SK-MEL-5 (cell line): ENCODE results near the gene CERS1. TPM values are rescaled to one million over a fixed set of nuclear protein-coding genes. Genes with fewer than 3 reads are reported as not detected.
A peak's percentile ranks its signal among the peaks of the same experiment; 100 is the strongest.
"Not testable (repeated sequence)": the region's sequence is repeated elsewhere in the genome, so short reads cannot be mapped to it uniquely, and the experiment has no call there.

Source experiments
- DNase-seq: peaks from one replicate; pipeline ENCODE4 v3.0.0-alpha.2; 2016; ENCODE audit warnings: low read depth, low spot score
- in situ Hi-C: cut with HindIII; loops from 2 replicates; pipeline ENCODE4 v1.10.0; 2016; ENCODE audit warnings: low sequenced_read_pairs, high pct_unique_total_duplicates, low pct_unique_long_range_greater_than_20kb
- total RNA-seq: library from RNA; depleted of rRNA; stranded (reverse); fragments of >200 nt; shearing (Covaris generic); gene quantifications from 2 replicates; pipeline ENCODE4 v1.2.3, GENCODE V29; 2014

CERS1 gene
- total RNA-seq, 1 experiment from 2014 or later: 12.0 TPM

DNA sequence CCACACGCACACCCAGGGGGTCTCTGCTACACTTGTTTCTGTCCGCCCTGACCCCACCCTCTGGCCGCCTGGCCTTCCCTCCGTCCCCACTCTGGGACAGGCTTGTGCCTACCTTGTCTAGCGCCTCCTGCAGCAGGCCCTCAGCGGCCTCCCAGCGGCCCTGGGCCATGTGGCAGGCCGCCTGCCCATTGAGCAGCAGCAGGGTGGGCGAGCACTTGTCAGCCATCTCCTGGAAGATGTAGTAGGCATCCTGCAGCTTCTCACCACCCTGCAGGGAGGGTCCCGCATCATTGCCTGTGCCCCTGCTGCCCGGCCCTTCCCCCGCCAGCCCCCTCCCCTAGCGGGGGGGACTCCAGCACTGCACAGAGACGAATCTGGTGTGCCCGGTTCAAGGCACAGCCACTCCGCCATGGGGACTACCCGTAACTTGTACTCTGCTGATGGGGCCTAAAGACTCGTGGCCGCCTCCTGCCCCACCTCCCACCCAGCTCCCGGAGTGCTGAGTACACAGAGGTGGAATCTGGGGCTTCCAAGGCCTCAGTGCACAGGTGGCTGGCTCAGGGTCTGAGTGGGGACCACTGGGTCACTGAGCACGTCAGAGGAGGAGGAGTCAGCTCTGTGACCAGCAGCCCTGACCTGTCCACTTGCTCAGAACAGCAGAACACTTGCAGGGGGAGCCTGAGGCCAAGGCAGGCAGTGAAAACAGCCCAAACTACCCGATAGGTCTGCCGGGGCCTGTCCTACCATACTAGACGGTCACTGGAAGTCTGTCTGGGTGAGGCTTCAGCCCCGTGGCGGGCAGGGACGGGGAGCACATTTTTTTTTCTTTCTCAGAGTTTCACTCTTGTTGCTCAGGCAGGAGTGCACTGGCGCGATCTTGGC, 7.4 kb upstream of the CERS1 start:
- DNase-seq: no peak
- in situ Hi-C loops: no loop called here

DNA sequence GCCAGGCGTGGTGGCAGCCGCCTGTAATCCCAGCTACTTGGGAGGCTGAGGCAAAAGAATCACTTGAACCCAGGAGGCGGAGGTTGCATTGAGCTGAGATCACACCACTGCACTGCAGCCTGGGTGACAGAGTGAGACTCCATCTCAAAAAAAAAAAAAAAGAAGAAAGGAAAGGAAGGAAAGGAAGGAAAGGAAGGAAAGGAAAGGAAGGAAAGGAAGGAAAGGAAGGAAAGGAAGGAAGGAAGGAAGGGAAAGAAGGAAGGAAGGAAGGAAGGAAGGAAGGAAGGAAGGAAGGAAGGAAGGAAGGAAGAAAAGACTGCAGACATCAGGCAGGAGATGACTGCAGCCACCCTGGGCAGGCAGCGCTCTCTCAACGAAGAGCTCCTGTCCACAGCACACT, 6.6 kb upstream of the CERS1 start:
- in situ Hi-C loops, DNase-seq: not testable (repeated sequence)

DNA sequence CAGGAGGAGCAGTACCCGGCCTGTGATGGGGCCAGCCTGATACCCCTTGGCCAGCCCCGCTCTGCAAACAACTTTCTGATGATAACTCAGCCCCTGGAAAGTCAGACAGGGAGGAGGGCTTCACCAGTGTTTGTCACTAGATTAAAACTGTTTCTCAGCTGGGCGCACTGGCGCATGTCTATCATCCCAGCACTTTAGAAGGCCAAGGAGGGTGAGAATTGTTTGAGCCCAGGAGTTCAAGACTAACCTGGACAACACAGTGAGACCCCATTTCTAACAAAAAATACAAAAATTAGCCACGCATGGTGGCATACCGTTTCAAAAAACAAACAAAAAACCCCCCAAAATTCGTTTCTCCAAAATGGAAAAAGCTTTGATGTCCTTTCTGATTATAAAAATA, 5.5 kb upstream of the CERS1 start:
- no peak for DNase-seq
- in situ Hi-C loops: no loop called here

DNA sequence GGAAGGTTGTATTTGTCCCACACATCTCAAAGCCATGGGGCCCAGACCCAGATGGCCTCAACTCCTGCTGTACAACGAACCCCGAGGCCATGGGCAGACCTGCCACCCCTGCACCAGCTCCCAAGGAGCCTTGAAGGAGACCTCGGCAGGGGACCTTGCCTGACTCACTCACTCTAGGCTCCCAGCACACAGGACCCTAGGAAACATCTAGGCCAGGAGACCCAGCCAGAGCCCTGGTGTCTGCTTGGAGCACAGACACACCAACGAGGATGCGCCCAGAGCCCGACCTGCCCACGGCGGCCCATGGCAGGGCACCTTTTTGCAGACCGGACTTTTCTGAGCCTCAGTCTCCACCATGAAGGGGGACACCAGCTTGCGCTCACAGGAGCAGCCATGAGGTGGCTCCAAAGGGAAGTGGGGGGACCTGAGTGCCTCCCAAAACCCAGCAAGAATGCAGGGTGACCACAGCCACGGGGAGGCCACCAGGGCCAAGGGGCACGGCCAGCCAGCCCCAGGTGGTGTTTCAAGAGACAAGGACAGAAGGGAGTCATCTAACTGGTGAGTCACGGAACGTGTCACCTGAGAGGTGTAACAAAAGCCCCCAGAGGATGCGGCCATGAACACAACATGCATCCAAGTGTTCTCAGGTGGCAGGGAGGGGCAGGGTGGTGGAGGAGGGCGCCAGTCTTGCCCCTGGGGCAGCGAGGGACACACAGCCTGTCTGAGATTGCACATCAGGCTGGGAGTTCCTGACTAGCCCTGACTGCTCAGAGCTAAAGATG, 4.9 kb upstream of the CERS1 start:
- in situ Hi-C loops: no loop called here
- no peak for DNase-seq

DNA sequence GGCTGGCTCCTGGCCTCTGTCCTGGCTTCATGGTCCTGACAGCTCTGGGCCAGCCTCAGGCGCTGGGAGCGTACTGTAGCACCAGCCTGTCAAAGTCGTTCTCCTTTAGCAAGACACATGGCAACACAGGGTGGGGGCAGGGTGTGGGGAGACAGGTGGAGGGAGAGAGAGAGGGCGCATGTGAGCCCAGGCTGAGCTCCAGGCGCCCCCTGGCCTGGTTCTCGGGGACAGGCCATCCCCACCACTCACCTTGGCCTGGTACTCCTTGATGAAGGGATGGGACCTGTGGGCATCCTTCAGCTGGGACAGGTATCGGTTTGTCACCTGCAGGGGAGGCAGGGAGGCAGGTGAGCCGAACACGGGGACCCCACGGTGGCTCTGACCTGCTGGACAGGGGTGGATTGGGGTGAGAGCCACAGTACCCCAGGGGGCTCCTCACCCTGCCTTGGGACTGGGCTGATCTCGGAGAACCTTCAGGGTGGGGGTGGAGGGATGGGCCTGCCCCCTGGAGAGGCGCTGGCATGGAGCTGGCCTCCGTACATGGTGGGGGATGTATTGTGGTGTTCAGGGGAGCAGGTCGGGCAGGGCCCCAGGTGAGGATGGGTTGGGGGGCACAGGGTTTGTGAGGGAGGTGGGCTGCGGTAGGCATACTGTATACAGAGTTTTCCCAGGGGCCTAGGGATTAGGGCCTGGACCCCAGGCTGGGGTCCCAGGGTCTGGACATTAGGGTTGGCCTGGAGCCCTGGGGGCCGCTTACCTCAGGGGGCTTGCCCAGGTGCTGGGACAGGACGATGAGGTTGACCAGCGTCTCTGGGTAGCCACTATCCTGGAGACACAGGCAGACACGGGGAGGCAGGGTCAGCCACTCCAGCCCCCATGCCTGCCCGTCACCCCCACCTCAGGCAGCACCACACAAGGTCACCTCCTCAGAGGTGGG, 3.9 kb upstream of the CERS1 start:
- in situ Hi-C loops: no loop called here
- DNase-seq: no peak

DNA sequence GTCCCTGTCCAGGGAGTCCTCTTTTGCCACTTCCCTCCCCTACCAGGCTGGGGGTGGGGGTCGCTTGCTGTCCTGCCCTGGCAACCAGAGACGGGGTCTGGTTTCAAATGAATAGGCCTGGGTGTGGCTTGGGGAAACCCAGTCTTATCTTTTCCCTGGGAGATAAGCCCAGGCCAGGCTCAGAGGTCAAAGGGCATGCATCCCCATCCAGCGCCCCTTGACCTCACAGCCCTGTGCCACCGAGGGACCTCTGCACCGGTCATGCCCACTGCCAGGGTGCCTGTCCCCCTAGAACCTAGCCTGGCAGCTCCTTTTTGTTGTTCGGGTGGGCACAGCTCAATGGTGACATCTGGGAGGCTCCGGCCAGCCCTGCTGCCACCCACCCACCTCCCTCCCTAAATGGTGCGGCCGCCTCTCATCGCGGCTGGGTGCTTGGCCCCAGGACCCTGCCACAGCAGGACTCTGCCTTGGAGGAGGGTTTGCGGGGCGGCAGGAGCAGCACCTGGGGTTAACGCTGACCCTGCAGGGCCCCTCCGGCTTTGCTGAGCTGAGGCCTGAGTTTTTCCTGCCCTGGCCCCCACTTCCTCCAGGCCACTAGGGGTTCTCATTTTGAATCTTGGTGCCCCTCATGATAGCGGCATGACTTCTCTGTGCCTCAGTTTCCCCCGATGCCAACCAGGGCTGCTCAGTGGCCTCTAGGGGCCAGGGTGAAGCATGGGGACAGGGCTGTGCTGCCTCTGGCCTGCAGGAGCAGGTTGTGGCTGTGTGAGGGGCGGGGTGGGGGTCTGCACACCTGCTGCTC, 2.9 kb upstream of the CERS1 start:
- DNase-seq: no peak

DNA sequence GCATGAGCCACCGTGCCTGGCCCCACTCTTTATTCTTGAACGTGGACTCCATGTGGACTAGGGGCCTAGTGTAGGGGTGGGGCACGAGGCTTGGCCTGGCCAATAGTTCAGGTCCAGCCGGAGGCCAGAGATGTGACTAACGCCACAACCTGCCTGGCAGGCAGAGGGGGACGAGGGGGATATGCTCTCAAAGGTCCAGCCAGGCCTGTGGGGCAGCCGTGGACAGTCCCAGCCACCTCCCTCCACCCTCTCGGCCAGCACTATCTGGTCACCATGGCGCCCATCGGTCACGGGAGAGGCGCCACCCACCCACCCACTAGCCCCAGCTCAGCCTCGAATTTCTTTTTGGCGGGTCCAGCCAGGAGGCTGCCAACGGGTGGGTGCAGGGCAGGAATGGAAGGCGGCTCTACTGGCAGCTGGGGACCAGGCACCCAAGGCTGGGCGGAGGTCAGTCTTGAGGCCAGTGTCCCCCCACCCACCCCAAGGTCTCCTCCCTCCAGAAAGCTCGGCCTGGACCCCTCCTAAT, 2.2 kb upstream of the CERS1 start:
- no peak for DNase-seq
- in situ Hi-C loops: no loop called here

More for the DNA sequence above, 2.9 kb upstream of the CERS1 start:
- in situ Hi-C loops: no loop called here

DNA sequence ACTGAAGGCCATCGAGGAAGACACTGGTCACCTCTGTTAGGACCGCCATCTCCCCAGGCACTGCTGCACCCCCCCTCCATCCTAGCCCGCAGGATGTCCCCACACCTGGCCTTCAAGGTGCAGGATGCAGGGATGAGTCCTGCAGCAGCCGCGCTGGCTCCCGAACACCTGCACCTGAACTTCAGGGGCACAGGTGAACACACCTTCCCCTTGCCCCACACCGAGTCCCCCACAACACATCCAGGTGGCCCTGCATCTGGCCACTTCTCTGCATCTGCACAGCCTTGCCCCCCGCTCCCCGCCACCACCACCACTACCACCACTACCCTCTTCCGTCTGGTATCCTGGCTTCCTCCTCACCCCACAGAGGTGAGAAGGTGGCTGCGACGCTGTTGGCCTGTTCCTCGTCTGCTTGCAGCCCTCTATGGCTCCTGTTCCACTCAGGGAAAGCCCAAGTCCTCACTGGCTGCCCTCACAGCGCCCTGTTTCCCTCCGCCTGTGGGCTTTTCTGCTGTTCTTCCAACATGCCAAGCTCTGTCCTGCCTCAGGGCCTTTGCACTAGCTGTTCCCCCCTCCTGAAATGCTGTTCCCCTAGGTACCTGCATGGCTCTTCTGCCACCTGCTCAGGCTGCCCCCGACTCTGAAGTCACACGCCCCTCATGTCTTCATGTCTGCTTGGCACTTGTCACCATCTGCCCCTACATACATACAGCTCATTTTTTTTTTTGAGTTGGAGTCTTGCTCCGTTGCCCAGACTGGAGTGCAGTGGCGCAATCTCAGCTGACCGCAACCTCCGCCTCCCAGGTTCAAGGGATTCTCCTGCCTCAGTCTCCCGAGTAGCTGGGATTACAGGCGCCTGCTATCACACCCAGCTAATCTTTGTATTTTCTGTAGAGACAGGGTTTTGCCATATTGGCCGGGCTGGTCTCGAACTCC, 1.4 kb upstream of the CERS1 start:
- no peak for DNase-seq
- in situ Hi-C loops: no loop called here

DNA sequence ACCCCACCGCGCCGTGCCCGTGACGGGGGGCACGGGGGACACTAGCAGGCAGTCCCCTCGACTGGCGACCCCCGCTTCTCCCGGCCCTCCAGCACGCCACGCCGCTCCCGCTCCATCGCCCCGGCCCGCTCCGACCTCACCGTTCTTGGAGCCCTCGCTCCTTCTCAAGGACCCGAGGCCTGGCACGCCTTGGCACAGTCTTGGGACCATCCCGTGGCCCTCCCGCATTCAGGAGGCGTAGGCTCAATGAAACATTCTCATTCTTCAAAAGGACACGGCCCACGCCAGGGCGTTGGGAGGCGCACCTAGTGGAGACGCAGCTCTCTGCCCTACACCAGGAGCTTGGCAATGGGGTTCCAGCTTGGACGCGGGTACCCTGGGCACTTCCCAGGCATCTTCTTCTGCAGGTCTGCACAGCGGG, 473 bp upstream of the CERS1 start:
- DNase-seq: peak; percentile 55
- in situ Hi-C loops: no loop called here

DNA sequence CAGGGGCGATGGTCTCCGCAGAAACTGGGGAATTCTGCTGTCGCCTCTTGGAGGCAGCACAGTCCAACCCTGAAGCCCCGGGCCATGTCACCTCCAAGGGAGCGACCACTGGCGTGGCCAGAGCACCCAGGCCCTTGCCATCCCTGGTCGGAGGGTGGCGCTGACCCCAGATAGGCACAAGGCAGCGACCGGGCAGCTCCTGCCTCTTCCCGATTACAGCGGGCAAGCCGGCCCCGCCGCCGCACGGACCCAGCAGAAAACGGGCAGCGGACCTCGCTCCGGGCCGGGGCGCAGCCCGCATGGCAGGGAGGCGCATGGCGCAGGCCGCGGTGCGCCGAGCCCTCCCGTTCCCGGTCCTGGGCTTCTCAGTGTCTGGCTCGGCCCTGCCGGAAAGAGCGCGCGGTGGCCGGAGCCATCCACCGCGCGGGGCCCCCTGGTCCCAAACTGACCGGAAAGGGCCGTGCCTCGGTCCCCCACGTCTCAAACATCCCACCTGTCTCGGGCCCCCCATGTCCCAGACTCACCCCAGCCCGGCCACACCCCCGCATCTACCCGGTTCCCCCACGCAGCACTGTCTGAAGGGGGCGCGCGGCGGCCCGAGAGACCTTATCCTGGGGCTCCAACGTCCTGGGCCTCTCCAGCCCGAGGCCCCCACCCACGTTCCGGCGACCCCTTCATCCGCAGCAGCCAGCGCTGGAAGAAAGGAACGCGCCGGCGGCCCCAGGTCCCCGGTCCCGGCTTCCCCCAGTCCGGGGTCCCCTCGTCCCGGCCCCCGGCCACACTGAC, 727 bp downstream of the CERS1 start:
- in situ Hi-C loops: no loop called here

DNA sequence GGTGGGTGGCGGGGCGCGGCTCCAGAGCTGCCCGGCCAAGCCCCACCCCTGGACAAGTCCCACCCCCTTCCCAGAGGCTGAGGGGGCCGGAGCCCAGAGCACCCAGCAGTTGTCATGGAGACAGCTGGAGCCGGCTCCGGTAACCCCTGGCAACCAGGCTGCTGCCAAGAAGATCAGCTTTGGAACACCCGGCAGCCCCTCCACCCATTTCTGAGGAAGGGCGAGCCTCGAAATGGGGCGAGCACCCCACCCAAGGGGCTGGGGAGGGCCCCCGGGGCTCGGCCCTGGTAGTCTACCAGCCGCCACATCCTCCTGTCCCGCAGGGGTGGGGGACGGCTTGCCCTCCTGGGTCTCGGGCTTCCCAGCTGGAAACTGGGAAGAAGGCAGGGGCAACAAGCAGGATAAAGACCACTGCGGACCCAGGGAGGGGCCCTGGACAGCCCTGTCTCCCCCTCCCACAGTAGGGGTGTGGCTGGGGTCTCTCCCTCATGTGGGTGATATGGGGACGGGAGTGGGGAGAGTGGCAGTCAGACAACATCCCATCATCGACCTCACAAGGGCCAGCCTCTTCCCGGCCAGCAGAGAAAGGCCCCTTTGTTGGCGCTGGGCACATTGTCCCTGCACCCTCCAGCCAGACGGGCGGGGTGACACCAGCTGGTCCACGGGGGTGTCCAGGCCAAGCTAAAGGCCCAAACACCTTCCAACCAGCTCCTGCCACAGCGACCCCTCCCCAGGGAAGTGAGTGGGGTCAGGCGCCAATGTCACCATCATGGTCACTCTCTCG, 1.5 kb downstream of the CERS1 start:
- in situ Hi-C loops: no loop called here

More for the DNA sequence above, 727 bp downstream of the CERS1 start:
- peak; percentile 45 for DNase-seq

DNA sequence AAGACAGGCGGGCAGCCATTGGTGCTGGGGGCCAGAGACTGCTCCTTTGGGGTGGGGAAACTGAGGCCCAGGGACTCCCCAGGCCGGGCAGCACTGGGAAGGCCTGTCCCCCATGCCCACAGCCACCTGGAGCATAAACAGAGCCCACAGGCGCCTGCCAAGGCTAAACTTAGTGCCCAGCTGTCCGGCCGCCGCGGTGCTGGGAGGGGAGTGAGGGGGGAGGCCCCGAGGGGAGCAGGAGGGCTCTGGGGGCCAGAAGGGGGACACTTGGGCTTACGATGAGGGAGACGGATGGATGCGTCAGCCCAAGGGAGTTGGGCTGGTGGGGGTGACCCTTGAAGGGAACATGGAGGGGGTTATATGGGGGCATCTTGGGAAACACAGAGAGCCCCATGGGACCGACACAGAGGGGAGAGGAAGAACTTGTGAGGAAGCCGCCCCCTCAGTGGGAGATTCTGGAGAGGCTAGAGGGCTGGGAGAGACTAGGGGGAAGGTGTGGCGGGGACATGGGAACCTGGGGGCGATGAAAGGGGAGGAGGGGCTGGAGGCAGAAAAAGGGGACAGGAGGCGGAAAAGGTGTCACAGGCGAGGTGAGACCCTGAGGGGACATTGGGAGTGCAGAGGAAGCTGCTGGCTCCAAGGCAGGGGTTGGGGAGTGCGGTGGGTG, 2.2 kb downstream of the CERS1 start:
- in situ Hi-C loops: no loop called here
- no peak for DNase-seq

More for the DNA sequence above, 1.5 kb downstream of the CERS1 start:
- DNase-seq: peak; percentile 29

DNA sequence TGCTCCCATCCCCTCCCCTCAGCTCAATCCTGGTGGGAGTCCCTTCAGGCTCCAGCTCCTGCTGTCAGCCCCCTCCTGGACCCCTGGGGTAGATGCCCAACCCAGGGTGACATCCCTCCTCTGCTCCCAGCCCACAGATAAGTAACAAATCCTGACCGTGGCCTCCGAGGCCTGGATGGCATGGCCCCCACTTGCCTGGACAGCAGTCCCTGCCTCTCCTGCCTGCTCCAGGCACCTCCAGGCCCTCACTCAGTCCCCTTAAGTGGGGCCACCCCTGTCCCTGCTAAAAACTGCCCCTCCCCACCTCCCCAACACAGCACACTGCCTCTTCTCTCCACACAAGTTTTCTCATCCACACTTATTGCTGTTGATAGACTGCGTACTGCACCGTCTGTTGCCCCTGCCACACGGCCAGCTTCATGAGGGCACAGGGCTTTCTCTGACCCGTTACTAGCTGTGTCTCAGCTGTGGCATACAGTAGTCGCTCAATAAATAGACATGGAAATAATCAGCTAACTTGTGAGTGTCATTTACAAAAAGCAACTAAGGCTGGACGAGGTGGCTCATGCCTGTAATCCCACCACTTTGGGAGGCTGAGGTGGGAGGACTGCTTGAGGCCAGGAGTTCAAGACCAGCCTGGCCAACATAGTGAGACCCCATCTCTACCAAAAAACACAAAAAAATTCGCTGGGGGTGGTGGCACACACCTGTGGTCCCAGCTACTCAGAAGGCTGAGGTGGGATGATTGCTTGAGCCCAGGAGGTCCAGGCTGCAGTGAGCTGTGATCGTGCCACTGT, 5.8 kb downstream of the CERS1 start:
- DNase-seq: no peak
- in situ Hi-C loops: no loop called here
